ENCODE results near the gene TNN.
A peak's percentile ranks its signal among the peaks of the same experiment; 100 is the strongest.

Gene TNN

GRCh38 chr1:175072099-175072951 lies 4.7 kb downstream of the TNN start:
- peaks cover 5% of the 10 kb centered on the region for H3K27me3 ChIP-seq (ENCODE audit: low read depth, low read length)
- H3K36me3 ChIP-seq (ENCODE audit: control insufficient read depth in 1 of 2, insufficient read depth in 2 of 2, low read length in 2 of 2) = no peaks in the 10 kb centered on the region
- H3K4me1 ChIP-seq (ENCODE audit: control insufficient read depth in 1 of 2, insufficient read depth in 2 of 2, low read length in 2 of 2) = peaks cover 9 to 11% of the 10 kb centered on the region in 2 donors
- H3K9me3 ChIP-seq (ENCODE audit: control insufficient read depth in 1 of 2, low read length in 2 of 2) = no peaks in the 10 kb centered on the region
- H3K27ac ChIP-seq (ENCODE audit: low read length) = no peak overlapping the region
- H3K4me3 ChIP-seq (ENCODE audit: low read depth in 1 of 2, low read length in 2 of 2) = peak overlapping the region; percentile 35 to 39

- Histone ChIP-seq H3K36me3 (ENCODE audit: control insufficient read depth in 1 of 2, insufficient read depth in 2 of 2, low read length in 2 of 2) (no peaks in the 10 kb centered on the region), H3K9me3 (ENCODE audit: control insufficient read depth in 1 of 2, low read length in 2 of 2) (no peaks in the 10 kb centered on the region), H3K27ac (ENCODE audit: low read length) (no peak overlapping the region), H3K27me3 (ENCODE audit: low read depth, low read length) (peaks cover 5% of the 10 kb centered on the region), H3K4me3 (ENCODE audit: low read depth in 1 of 2, low read length in 2 of 2) (peak overlapping the region in 1 of 2 donors; percentile 39), H3K4me1 (ENCODE audit: control insufficient read depth in 1 of 2, insufficient read depth in 2 of 2, low read length in 2 of 2) (peaks cover 9 to 11% of the 10 kb centered on the region in 2 donors)
Measured at GRCh38 chr1:175073061-175073460, 5.4 kb downstream of the TNN start.

GRCh38 chr1:175073633-175074032 lies 6.0 kb downstream of the TNN start:
- H3K9me3 ChIP-seq (ENCODE audit: control insufficient read depth in 1 of 2, low read length in 2 of 2) = no peaks in the 10 kb centered on the region
- H3K36me3 ChIP-seq (ENCODE audit: control insufficient read depth in 1 of 2, insufficient read depth in 2 of 2, low read length in 2 of 2) = no peaks in the 10 kb centered on the region
- H3K4me1 ChIP-seq (ENCODE audit: control insufficient read depth in 1 of 2, insufficient read depth in 2 of 2, low read length in 2 of 2) = peaks cover 9 to 11% of the 10 kb centered on the region in 2 donors
- no peak overlapping the region for H3K4me3 ChIP-seq (ENCODE audit: low read depth in 1 of 2, low read length in 2 of 2)
- H3K27me3 ChIP-seq (ENCODE audit: low read depth, low read length) = peaks cover 5% of the 10 kb centered on the region
- H3K27ac ChIP-seq (ENCODE audit: low read length) = no peak overlapping the region

- H3K9me3 ChIP-seq (ENCODE audit: control insufficient read depth in 1 of 2, low read length in 2 of 2) = no peaks in the 10 kb centered on the region
- peaks cover 9 to 11% of the 10 kb centered on the region in 2 donors for H3K4me1 ChIP-seq (ENCODE audit: control insufficient read depth in 1 of 2, insufficient read depth in 2 of 2, low read length in 2 of 2)
- no peaks in the 10 kb centered on the region for H3K36me3 ChIP-seq (ENCODE audit: control insufficient read depth in 1 of 2, insufficient read depth in 2 of 2, low read length in 2 of 2)
- no peak overlapping the region for H3K4me3 ChIP-seq (ENCODE audit: low read depth in 1 of 2, low read length in 2 of 2)
- no peak overlapping the region for H3K27ac ChIP-seq (ENCODE audit: low read length)
- no peaks in the 10 kb centered on the region for H3K27me3 ChIP-seq (ENCODE audit: low read depth, low read length)
Measured at GRCh38 chr1:175075572-175076568, 8.2 kb downstream of the TNN start.

- Histone ChIP-seq H3K4me1 (ENCODE audit: control insufficient read depth in 1 of 2, insufficient read depth in 2 of 2, low read length in 2 of 2) (peaks cover 1 to 2% of the 10 kb centered on the region in 2 donors), H3K9me3 (ENCODE audit: control insufficient read depth in 1 of 2, low read length in 2 of 2) (no peaks in the 10 kb centered on the region), H3K36me3 (ENCODE audit: control insufficient read depth in 1 of 2, insufficient read depth in 2 of 2, low read length in 2 of 2) (no peaks in the 10 kb centered on the region), H3K27me3 (ENCODE audit: low read depth, low read length) (no peaks in the 10 kb centered on the region), H3K4me3 (ENCODE audit: low read depth in 1 of 2, low read length in 2 of 2) (no peak overlapping the region), H3K27ac (ENCODE audit: low read length) (no peak overlapping the region)
Measured at GRCh38 chr1:175077356-175078030, 9.9 kb downstream of the TNN start.

- no peak overlapping the region for H3K4me3 ChIP-seq (ENCODE audit: low read depth in 1 of 2, low read length in 2 of 2)
- H3K4me1 ChIP-seq (ENCODE audit: control insufficient read depth in 1 of 2, insufficient read depth in 2 of 2, low read length in 2 of 2) = no peaks in the 10 kb centered on the region
- no peak overlapping the region for H3K27ac ChIP-seq (ENCODE audit: low read length)
- no peaks in the 10 kb centered on the region for H3K36me3 ChIP-seq (ENCODE audit: control insufficient read depth in 1 of 2, insufficient read depth in 2 of 2, low read length in 2 of 2)
- no peaks in the 10 kb centered on the region for H3K27me3 ChIP-seq (ENCODE audit: low read depth, low read length)
- no peaks in the 10 kb centered on the region for H3K9me3 ChIP-seq (ENCODE audit: control insufficient read depth in 1 of 2, low read length in 2 of 2)
Measured at GRCh38 chr1:175078629-175079028, 11.0 kb downstream of the TNN start.

GRCh38 chr1:175079338-175079737 lies 11.7 kb downstream of the TNN start:
- H3K4me3 ChIP-seq (ENCODE audit: low read depth in 1 of 2, low read length in 2 of 2) = no peak overlapping the region
- H3K36me3 ChIP-seq (ENCODE audit: control insufficient read depth in 1 of 2, insufficient read depth in 2 of 2, low read length in 2 of 2) = no peaks in the 10 kb centered on the region
- no peaks in the 10 kb centered on the region for H3K4me1 ChIP-seq (ENCODE audit: control insufficient read depth in 1 of 2, insufficient read depth in 2 of 2, low read length in 2 of 2)
- no peak overlapping the region for H3K27ac ChIP-seq (ENCODE audit: low read length)
- H3K9me3 ChIP-seq (ENCODE audit: control insufficient read depth in 1 of 2, low read length in 2 of 2) = no peaks in the 10 kb centered on the region
- H3K27me3 ChIP-seq (ENCODE audit: low read depth, low read length) = no peaks in the 10 kb centered on the region

- Histone ChIP-seq H3K9me3 (ENCODE audit: control insufficient read depth in 1 of 2, low read length in 2 of 2) (no peaks in the 10 kb centered on the region), H3K27ac (ENCODE audit: low read length) (no peak overlapping the region), H3K36me3 (ENCODE audit: control insufficient read depth in 1 of 2, insufficient read depth in 2 of 2, low read length in 2 of 2) (no peaks in the 10 kb centered on the region), H3K27me3 (ENCODE audit: low read depth, low read length) (no peaks in the 10 kb centered on the region), H3K4me1 (ENCODE audit: control insufficient read depth in 1 of 2, insufficient read depth in 2 of 2, low read length in 2 of 2) (no peaks in the 10 kb centered on the region), H3K4me3 (ENCODE audit: low read depth in 1 of 2, low read length in 2 of 2) (no peak overlapping the region)
Measured at GRCh38 chr1:175080030-175080429, 12.4 kb downstream of the TNN start.

- no peaks in the 10 kb centered on the region for H3K9me3 ChIP-seq (ENCODE audit: control insufficient read depth in 1 of 2, low read length in 2 of 2)
- no peaks in the 10 kb centered on the region for H3K27me3 ChIP-seq (ENCODE audit: low read depth, low read length)
- H3K36me3 ChIP-seq (ENCODE audit: control insufficient read depth in 1 of 2, insufficient read depth in 2 of 2, low read length in 2 of 2) = no peaks in the 10 kb centered on the region
- H3K27ac ChIP-seq (ENCODE audit: low read length) = no peak overlapping the region
- no peaks in the 10 kb centered on the region for H3K4me1 ChIP-seq (ENCODE audit: control insufficient read depth in 1 of 2, insufficient read depth in 2 of 2, low read length in 2 of 2)
- no peak overlapping the region for H3K4me3 ChIP-seq (ENCODE audit: low read depth in 1 of 2, low read length in 2 of 2)
Measured at GRCh38 chr1:175081983-175082382, 14.3 kb downstream of the TNN start.

GRCh38 chr1:175088525-175088951 lies 20.9 kb downstream of the TNN start:
- no peak overlapping the region for H3K4me3 ChIP-seq (ENCODE audit: low read depth in 1 of 2, low read length in 2 of 2)
- no peaks in the 10 kb centered on the region for H3K9me3 ChIP-seq (ENCODE audit: control insufficient read depth in 1 of 2, low read length in 2 of 2)
- no peaks in the 10 kb centered on the region for H3K4me1 ChIP-seq (ENCODE audit: control insufficient read depth in 1 of 2, insufficient read depth in 2 of 2, low read length in 2 of 2)
- H3K27me3 ChIP-seq (ENCODE audit: low read depth, low read length) = no peaks in the 10 kb centered on the region
- H3K27ac ChIP-seq (ENCODE audit: low read length) = no peak overlapping the region
- H3K36me3 ChIP-seq (ENCODE audit: control insufficient read depth in 1 of 2, insufficient read depth in 2 of 2, low read length in 2 of 2) = no peaks in the 10 kb centered on the region

Measured in muscle layer of duodenum (tissue), 2 donors.